ENCODE results near the gene FCHSD2. TPM values are rescaled to one million over a fixed set of nuclear protein-coding genes. Genes with fewer than 3 reads are reported as not detected.

FCHSD2 gene
- total RNA-seq, 2 donors from 2014 or later = 14.0 to 17.6 TPM

GRCh38 chr11:73167363-73167954, 25.3 kb upstream of the FCHSD2 start:
- H3K27ac ChIP-seq (ENCODE audit: low read depth, low read length) = no peak overlapping the region
- DNase-seq = no peak
- Mint-ChIP-seq H3K9me3 (no peaks in the 10 kb centered on the region), H3K27ac (no peak overlapping the region), H3K4me3 (no peak overlapping the region), H3K36me3 (ENCODE audit: low read depth) (no peaks in the 10 kb centered on the region), H3K4me1 (peaks cover 16% of the 10 kb centered on the region), H3K27me3 (ENCODE audit: insufficient read depth) (no peaks in the 10 kb centered on the region)
- TF ChIP-seq, protein P1, sequence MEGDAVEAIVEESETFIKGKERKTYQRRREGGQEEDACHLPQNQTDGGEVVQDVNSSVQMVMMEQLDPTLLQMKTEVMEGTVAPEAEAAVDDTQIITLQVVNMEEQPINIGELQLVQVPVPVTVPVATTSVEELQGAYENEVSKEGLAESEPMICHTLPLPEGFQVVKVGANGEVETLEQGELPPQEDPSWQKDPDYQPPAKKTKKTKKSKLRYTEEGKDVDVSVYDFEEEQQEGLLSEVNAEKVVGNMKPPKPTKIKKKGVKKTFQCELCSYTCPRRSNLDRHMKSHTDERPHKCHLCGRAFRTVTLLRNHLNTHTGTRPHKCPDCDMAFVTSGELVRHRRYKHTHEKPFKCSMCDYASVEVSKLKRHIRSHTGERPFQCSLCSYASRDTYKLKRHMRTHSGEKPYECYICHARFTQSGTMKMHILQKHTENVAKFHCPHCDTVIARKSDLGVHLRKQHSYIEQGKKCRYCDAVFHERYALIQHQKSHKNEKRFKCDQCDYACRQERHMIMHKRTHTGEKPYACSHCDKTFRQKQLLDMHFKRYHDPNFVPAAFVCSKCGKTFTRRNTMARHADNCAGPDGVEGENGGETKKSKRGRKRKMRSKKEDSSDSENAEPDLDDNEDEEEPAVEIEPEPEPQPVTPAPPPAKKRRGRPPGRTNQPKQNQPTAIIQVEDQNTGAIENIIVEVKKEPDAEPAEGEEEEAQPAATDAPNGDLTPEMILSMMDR (conservative IDR thresholded peaks at IDR 0.05) = no peak
- H3K4me1 ChIP-seq (ENCODE audit: control insufficient read depth, insufficient read depth, low read length) = peaks cover 6% of the 10 kb centered on the region
- WGBS, 2 experiments (ENCODE audit: insufficient coverage in 1 of 2, insufficient read length in 1 of 2) = 80 to 82% methylated on average over 3 of the region's 3 CpGs
- no peaks in the 10 kb centered on the region for H3K9me3 ChIP-seq (ENCODE audit: control insufficient read depth, low read length)
- no peak overlapping the region for H3K4me3 ChIP-seq (ENCODE audit: low read length)
- no peaks in the 10 kb centered on the region for H3K36me3 ChIP-seq (ENCODE audit: control insufficient read depth, insufficient read depth, low read length)
- no peaks in the 10 kb centered on the region for H3K27me3 ChIP-seq (ENCODE audit: control insufficient read depth, insufficient read depth, low read length, poor library complexity, severe bottlenecking)
- no peak overlapping the region for H3K9ac ChIP-seq (ENCODE audit: extremely low read depth, low read length, poor library complexity, severe bottlenecking)

- Histone ChIP-seq H3K4me1 (ENCODE audit: control insufficient read depth, insufficient read depth, low read length) (peaks cover 6% of the 10 kb centered on the region), H3K4me3 (ENCODE audit: low read length) (no peak overlapping the region), H3K27ac (ENCODE audit: low read depth, low read length) (no peak overlapping the region), H3K27me3 (ENCODE audit: control insufficient read depth, insufficient read depth, low read length, poor library complexity, severe bottlenecking) (no peaks in the 10 kb centered on the region), H3K9ac (ENCODE audit: extremely low read depth, low read length, poor library complexity, severe bottlenecking) (no peak overlapping the region), H3K36me3 (ENCODE audit: control insufficient read depth, insufficient read depth, low read length) (no peaks in the 10 kb centered on the region), H3K9me3 (ENCODE audit: control insufficient read depth, low read length) (no peaks in the 10 kb centered on the region)
- Mint-ChIP-seq H3K4me3 (no peak overlapping the region), H3K9me3 (no peaks in the 10 kb centered on the region), H3K27me3 (ENCODE audit: insufficient read depth) (no peaks in the 10 kb centered on the region), H3K36me3 (ENCODE audit: low read depth) (no peaks in the 10 kb centered on the region), H3K4me1 (peaks cover 14% of the 10 kb centered on the region), H3K27ac (no peak overlapping the region)
- DNase-seq = no peak
- WGBS, 2 experiments (ENCODE audit: insufficient coverage in 1 of 2, insufficient read length in 1 of 2) = 90 to 100% methylated on average over 1 to 2 of the region's 2 CpGs
- TF ChIP-seq, protein P1 (conservative IDR thresholded peaks at IDR 0.05) = no peak
These were observed 22.9 kb upstream of the FCHSD2 start for GRCh38 chr11:73164803-73165540.

DNA sequence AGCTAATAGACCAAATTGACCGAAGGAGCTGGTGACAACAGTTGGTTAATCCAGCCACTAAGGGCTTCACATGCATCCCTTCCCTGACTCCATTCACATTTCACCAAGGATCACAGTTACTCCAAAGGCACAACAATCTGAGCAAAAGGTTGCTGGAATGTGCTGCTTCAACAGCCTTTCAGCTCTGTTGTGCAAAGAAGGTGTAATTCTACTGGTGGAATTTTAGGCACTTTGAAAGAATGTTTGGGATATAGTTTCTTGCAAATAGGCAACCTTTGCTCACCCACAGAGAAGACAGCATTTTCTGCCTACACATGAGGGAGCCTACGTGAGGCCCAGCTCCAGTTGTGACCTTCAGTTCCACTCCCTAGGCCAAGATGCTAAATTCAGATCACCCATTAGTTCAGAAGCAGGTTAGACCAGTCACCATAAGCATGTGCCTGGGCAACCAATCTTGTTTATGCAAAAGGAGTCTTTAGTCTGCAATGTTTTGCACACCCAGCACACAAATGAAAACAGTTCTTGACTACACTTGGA, 21.6 kb upstream of the FCHSD2 start:
- H3K36me3 ChIP-seq (ENCODE audit: control insufficient read depth, insufficient read depth, low read length) = no peaks in the 10 kb centered on the region
- WGBS, 2 experiments (ENCODE audit: insufficient coverage in 1 of 2, insufficient read length in 1 of 2) = 92 to 100% methylated on average over 2 of the region's 2 CpGs
- no peak overlapping the region for H3K4me3 ChIP-seq (ENCODE audit: low read length)
- Mint-ChIP-seq H3K27ac (no peak overlapping the region), H3K9me3 (no peaks in the 10 kb centered on the region), H3K4me1 (peaks cover 5% of the 10 kb centered on the region), H3K36me3 (ENCODE audit: low read depth) (no peaks in the 10 kb centered on the region), H3K4me3 (no peak overlapping the region), H3K27me3 (ENCODE audit: insufficient read depth) (no peaks in the 10 kb centered on the region)
- DNase-seq = no peak
- H3K9me3 ChIP-seq (ENCODE audit: control insufficient read depth, low read length) = no peaks in the 10 kb centered on the region
- TF ChIP-seq, protein P1 (conservative IDR thresholded peaks at IDR 0.05) = no peak
- H3K27ac ChIP-seq (ENCODE audit: low read depth, low read length) = no peak overlapping the region
- H3K27me3 ChIP-seq (ENCODE audit: control insufficient read depth, insufficient read depth, low read length, poor library complexity, severe bottlenecking) = no peaks in the 10 kb centered on the region
- no peak overlapping the region for H3K9ac ChIP-seq (ENCODE audit: extremely low read depth, low read length, poor library complexity, severe bottlenecking)
- peaks cover under 1% of the 10 kb centered on the region for H3K4me1 ChIP-seq (ENCODE audit: control insufficient read depth, insufficient read depth, low read length)
